Suppressor macrophage treated with lipopolysaccharide for 1 hour (primary cell): Measurements from ENCODE around the gene LRRC75B.
"Not testable (repeated sequence)": the region's sequence is repeated elsewhere in the genome, so short reads cannot be mapped to it uniquely, and the experiment has no call there.

ENCODE experiments used
- DNase-seq, 3 donors: peaks; one replicate each; pipeline ENCODE4 v3.0.0-alpha.2; 2020 to 2022

The LRRC75B gene, protein sequence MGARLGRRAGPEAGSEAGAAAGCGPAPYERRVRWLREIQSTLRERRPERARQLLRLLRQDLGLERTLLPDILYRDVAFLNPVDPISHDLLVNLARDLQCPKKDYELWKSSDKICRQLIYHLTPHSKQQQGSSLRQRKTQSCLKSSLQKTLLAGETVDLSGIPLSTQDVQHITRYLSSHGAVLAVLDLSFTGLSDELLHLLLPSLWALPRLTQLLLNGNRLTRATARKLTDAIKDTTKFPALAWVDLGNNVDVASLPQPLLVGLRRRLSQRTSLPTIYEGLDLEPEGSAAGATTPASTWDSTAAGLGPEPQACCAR

GRCh38 chr22:24592851-24593558, at the start of gene LRRC75B:
Gene LRRC75B, minus strand, starts transcription at chr22:24593073. Its CDS starts 34 bp downstream, at chr22:24593039.
- DNase-seq, result peak; percentile 78 to 91 (median 83)

DNA sequence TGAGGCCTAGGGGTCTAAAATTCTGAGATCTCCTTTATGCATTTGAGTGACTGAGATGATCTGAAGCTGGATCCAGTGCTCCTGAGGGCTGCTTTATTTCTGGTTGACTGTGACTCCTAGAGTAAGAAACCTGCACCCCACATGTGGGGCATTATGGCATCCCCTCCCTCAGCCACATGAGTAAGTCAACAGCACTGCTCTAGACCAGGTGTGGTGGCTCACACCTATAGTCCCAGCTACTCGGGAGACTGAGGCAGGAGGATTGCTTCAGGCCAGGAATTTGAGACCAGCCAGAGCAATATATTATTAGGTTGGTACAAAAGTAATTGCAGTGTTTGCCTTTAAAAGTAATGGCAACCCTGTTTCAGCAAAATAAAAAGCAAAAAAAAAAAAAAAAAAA, 49.4 kb upstream of the LRRC75B start:
- DNase-seq, result not testable (repeated sequence)

- not testable (repeated sequence) for DNase-seq
These were observed 43.6 kb upstream of the LRRC75B start for GRCh38 chr22:24636513-24636912.

DNA sequence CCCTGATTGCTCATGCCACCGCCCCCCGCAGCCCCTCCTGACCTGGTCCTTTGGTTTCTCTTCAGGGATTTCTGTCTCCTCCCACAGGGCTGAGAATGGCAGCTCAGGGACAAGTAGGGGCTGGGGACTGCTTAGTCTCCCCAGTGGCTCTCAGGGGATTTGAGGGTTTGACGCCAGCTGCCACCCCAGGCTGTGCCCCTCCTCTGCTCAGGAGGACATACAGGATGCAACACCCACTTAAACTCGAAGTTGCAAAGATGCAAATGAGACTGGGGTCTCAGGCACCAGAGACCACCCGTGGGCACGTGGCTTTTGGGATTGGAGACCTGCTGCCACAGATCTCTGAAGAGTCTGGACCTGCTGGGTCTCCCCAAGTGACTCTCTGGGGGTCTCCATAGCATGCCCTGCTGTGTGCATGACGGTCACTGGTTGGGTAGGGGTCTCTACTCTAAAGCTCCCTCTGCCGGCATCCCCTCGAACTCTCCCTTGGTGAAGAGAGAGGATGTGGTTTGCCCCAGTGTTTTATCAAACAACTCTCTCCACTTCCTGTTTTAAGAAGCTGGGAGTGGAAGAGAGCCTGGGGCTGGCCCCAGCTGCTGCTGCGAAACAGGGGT, 42.0 kb upstream of the LRRC75B start:
- DNase-seq, result peak in 2 of 3 donors; percentile 1 to 4

- DNase-seq, result not testable (repeated sequence)
These were observed 40.6 kb upstream of the LRRC75B start for GRCh38 chr22:24633231-24634023.

GRCh38 chr22:24632642-24633041, 39.8 kb upstream of the LRRC75B start:
- DNase-seq, result peak; percentile 32 to 47 (median 44)

GRCh38 chr22:24631430-24632122, 38.7 kb upstream of the LRRC75B start:
- not testable (repeated sequence) for DNase-seq

- DNase-seq, result not testable (repeated sequence)
These were observed 38.0 kb upstream of the LRRC75B start for GRCh38 chr22:24630812-24631427.

DNA sequence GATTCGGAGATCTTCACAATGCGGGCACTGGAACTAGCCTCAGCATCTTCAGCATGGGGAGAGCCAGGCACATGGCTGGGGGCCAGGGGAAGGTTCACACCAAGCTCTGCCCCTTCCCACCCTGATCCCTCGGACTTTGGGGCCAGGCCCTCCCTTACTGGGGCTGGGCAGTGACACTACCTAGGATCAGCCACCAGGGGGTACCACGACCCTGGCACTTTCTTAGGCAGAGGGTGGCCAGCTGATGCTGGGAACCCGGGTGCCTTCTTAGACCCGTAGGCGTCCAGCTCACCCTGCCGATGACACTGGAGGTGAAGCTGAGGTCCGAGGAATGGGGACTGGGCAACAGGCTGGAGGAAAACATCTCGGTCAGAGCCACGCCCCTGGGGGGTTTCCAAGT, 36.2 kb upstream of the LRRC75B start:
- peak in 2 of 3 donors; percentile 24 to 48 for DNase-seq

- not testable (repeated sequence) for DNase-seq
These were observed 35.0 kb upstream of the LRRC75B start for GRCh38 chr22:24627911-24628310.

- not testable (repeated sequence) for DNase-seq
These were observed 29.7 kb upstream of the LRRC75B start for GRCh38 chr22:24622596-24622995.

DNA sequence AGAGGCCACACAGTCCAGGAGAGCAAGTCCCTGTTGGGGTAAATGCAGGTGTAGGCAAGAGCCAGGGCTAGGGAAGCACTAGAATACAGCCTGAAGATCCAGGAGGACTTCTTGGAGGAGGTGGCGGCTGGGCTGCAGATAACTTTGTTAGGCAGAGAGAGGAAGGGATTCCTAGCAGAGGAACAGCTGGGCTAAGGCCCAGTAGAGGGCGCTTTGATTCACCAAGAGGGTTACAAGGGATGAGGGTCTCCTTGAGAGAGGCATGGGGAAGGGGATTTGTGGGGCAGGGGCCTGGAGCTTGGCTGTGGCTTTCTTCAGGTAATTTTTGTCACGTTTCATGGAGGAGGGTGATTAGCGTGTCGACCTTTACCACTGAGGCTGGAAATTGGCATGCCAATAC, 28.4 kb upstream of the LRRC75B start:
- DNase-seq, result not testable (repeated sequence)

GRCh38 chr22:24614794-24615193, 21.9 kb upstream of the LRRC75B start:
- DNase-seq, result not testable (repeated sequence)

DNA sequence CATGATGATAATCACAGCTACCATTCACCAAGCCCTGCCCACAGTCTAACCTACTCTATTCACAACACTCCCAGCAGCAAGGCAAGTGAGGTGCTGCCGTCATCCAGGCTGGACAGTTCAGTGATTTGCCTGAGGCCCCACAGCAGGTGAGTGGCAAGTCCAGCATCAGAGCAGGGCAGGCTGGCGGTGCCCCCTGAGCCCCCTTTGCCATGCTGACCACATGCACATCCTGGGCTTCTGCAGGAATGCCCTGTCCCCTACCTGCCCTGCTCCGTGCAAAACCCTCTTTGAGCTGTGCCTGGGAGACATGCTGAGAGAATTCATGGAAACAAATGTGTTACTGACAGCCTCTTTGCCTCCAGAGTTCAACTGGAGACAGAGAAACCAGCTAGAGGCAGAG, 17.0 kb upstream of the LRRC75B start:
- not testable (repeated sequence) for DNase-seq

GRCh38 chr22:24608327-24608726, 15.5 kb upstream of the LRRC75B start:
- DNase-seq, result not testable (repeated sequence)

DNA sequence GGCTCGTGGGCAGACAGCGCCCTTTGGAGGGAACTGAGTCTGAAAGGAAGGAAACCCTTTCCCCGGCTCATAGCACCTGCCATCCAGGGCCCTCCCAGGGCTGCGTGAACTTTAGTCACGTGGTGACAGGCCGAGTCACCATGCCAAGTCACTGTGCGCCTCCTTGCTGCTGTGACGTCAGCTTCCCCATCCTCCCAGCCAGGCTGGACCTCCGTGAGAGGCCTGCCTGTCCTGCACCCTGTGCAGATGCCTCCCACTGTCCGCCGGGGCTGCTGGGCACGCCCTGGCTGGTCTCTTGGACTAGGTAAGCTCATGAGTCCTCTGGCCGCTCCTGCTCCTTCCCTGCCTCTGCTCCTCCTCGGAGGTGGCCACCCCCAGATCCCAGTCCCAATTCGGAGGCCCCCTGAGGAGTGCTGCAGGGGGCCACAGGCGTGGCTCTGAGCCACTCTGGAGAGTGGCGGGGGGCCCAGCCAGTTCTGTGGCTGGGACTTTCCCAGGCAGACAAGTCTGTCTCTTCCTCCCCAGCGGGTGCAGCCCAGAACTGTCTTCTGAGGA, 14.6 kb upstream of the LRRC75B start:
- peak; percentile 81 to 85 (median 85) for DNase-seq

- DNase-seq, result not testable (repeated sequence)
These were observed 13.5 kb upstream of the LRRC75B start for GRCh38 chr22:24606340-24606739.

GRCh38 chr22:24603770-24604629, 11.1 kb upstream of the LRRC75B start:
- DNase-seq, result peak in 1 of 3 donors; percentile 6

GRCh38 chr22:24602847-24603769, 10.2 kb upstream of the LRRC75B start, which contains the start of gene GGT1:
Gene GGT1, plus strand, starts transcription at chr22:24603193. Its CDS starts 7,889 bp downstream, at chr22:24611082.
- DNase-seq, result peak in 1 of 3 donors; percentile 18
